NCI-H226 (cell line): ENCODE results near the gene SRL.

Source experiments
- DNase-seq: peaks from one replicate; pipeline ENCODE4 v3.0.0-alpha.2; 2015

SRL gene

GRCh38 chr16:4198816-4199215 lies 43.1 kb downstream of the SRL start:
- DNase-seq: no peak

- DNase-seq: no peak
Measured at GRCh38 chr16:4194661-4195060, 47.2 kb downstream of the SRL start.

- DNase-seq: no peak
Measured at GRCh38 chr16:4193920-4194319, 48.0 kb downstream of the SRL start.

GRCh38 chr16:4192206-4192605 lies 49.7 kb downstream of the SRL start:
- no peak for DNase-seq

GRCh38 chr16:4190712-4191333 lies 51.1 kb downstream of the SRL start:
- no peak for DNase-seq

GRCh38 chr16:4190086-4190485 lies 51.8 kb downstream of the SRL start:
- no peak for DNase-seq

- DNase-seq: no peak
Measured at GRCh38 chr16:4184038-4184702, 57.7 kb downstream of the SRL start.

- DNase-seq: peak; percentile 94
Measured at GRCh38 chr16:4183237-4184037, 58.4 kb downstream of the SRL start.

- no peak for DNase-seq
Measured at GRCh38 chr16:4182581-4183236, 59.2 kb downstream of the SRL start.

GRCh38 chr16:4180511-4180910 lies 61.4 kb downstream of the SRL start:
- no peak for DNase-seq

GRCh38 chr16:4179763-4180260 lies 62.1 kb downstream of the SRL start:
- no peak for DNase-seq

- DNase-seq: peak; percentile 70
Measured at GRCh38 chr16:4179020-4179419, 62.9 kb downstream of the SRL start.

- no peak for DNase-seq
Measured at GRCh38 chr16:4178468-4179010, 63.3 kb downstream of the SRL start.

- peak; percentile 39 for DNase-seq
Measured at GRCh38 chr16:4176906-4177417, 64.9 kb downstream of the SRL start.

- DNase-seq: no peak
Measured at GRCh38 chr16:4175849-4176248, 66.0 kb downstream of the SRL start.

GRCh38 chr16:4172070-4172469 lies 69.8 kb downstream of the SRL start:
- DNase-seq: peak; percentile 51

- no peak for DNase-seq
Measured at GRCh38 chr16:4169415-4169814, 72.5 kb downstream of the SRL start.

GRCh38 chr16:4166821-4167220 lies 75.1 kb downstream of the SRL start:
- DNase-seq: no peak

GRCh38 chr16:4160658-4161430 lies 81.0 kb downstream of the SRL start:
- peak; percentile 51 for DNase-seq

GRCh38 chr16:4159726-4160125 lies 82.2 kb downstream of the SRL start:
- no peak for DNase-seq

- no peak for DNase-seq
Measured at GRCh38 chr16:4158143-4159093, 83.5 kb downstream of the SRL start.
